K562 (cell line): ENCODE data around the gene SHLD1. TPM values are rescaled to one million over a fixed set of nuclear protein-coding genes. Genes with fewer than 3 reads are reported as not detected.

Source experiments
- BMI1 ChIP-seq: fragments of 150-350 bp; IDR thresholded peaks from 2 replicates; pipeline ENCODE4 v1.6.1; 2014; ENCODE audit warnings: low read length
- CBFA2T3 ChIP-seq: fragments of 450-650 bp; IDR thresholded peaks from 2 replicates; pipeline ENCODE4 v1.6.1; 2017
- ETV6 ChIP-seq, 3 experiments: fragments of 150-350 bp in 1 of 3; sonication (generic) in 1 of 3; formaldehyde crosslinking in 1 of 3; IDR thresholded peaks; 2 replicates each; pipeline versions ENCODE4 v1.6.1 to v1.8.0; 2014 to 2022; ENCODE audit warnings: borderline replicate concordance in 2 of 3, low read depth in 2 of 3, antibody characterized with exemption in 1 of 3, low read length in 1 of 3, mild to moderate bottlenecking in 1 of 3, missing genetic modification reagents in 1 of 3
- FOSL1 ChIP-seq: fragments of 200-800 bp; sonication (Bioruptor generic); conservative IDR thresholded peaks from 2 replicates; pipeline ENCODE4 v1.6.1; 2016; ENCODE audit warnings: missing genetic modification characterization, missing compliant biosample characterization
- GABPB1 ChIP-seq: sonication (generic); formaldehyde crosslinking; IDR thresholded peaks from 2 replicates; pipeline ENCODE4 v1.8.0; 2022; ENCODE audit warnings: mild to moderate bottlenecking, missing genetic modification reagents
- GATAD2B ChIP-seq: fragments of 450-650 bp; IDR thresholded peaks from 2 replicates; pipeline ENCODE4 v1.6.1; 2017; ENCODE audit warnings: mild to moderate bottlenecking, borderline replicate concordance
- NCOR1 ChIP-seq: fragments of 450-650 bp; IDR thresholded peaks from 2 replicates; pipeline ENCODE4 v1.6.1; 2016; ENCODE audit warnings: mild to moderate bottlenecking, moderate library complexity
- PHF21A ChIP-seq: fragments of 450-650 bp; IDR thresholded peaks from 2 replicates; pipeline ENCODE4 v1.6.1; 2017; ENCODE audit warnings: low read depth, borderline replicate concordance
- RBM25 ChIP-seq: fragments of 200-400 bp; formaldehyde crosslinking; IDR thresholded peaks from 2 replicates; pipeline ENCODE4 v1.6.1; 2018; ENCODE audit warnings: low read length, low read depth, moderate library complexity; ENCODE audit not compliant: severe bottlenecking
- SPI1 ChIP-seq: IDR thresholded peaks from 2 replicates; pipeline ENCODE4 v1.6.1; 2011; ENCODE audit warnings: low read depth, low read length, control low read depth, borderline replicate concordance
- STAT5A ChIP-seq: IDR thresholded peaks from 2 replicates; pipeline ENCODE4 v1.6.1; 2012; ENCODE audit warnings: low read length, inconsistent platforms, borderline replicate concordance
- TOE1 ChIP-seq, 2 experiments: fragments of 450-650 bp in 1 of 2; sonication (generic) in 1 of 2; formaldehyde crosslinking in 1 of 2; IDR thresholded peaks; 2 replicates each; pipeline versions ENCODE4 v1.7.1 to v1.8.0; 2016 to 2022; ENCODE audit warnings: borderline replicate concordance in 2 of 2, mild to moderate bottlenecking in 2 of 2, antibody characterized with exemption in 1 of 2, inconsistent platforms in 1 of 2, low read depth in 1 of 2, missing genetic modification reagents in 1 of 2, moderate library complexity in 1 of 2
- ZEB2 ChIP-seq: fragments of 450-650 bp; IDR thresholded peaks from 2 replicates; pipeline ENCODE4 v1.6.1; 2016
- ZNF354B ChIP-seq: fragments of 250-450 bp; sonication (Bioruptor Pico); IDR thresholded peaks from 2 replicates; pipeline ENCODE4 v1.4.0; 2020
- ZNF695 ChIP-seq: fragments of 450-650 bp; formaldehyde crosslinking; IDR thresholded peaks from 2 replicates; pipeline ENCODE4 v1.4.0; 2020; ENCODE audit warnings: mild to moderate bottlenecking, moderate library complexity
- ZNF699 ChIP-seq: fragments of 250-450 bp; sonication (Bioruptor Pico); IDR thresholded peaks from 2 replicates; pipeline ENCODE4 v1.8.0; 2021; ENCODE audit warnings: mild to moderate bottlenecking, moderate library complexity; ENCODE audit not compliant: insufficient replicate concordance
- polyA plus RNA-seq, 8 experiments: library from polyadenylated mRNA; depleted of rRNA in 4 of 8; stranded (reverse) in 5 of 8; unstranded in 3 of 8; fragments of >200 nt; fragmentation: Nextera tagmentation in 2 of 8; fragmentation: Illumina TruSeq in 1 of 8; extraction: Ambion mirVana in 2 of 8; extraction: Trizol in 1 of 8; gene quantifications; 2 replicates each; pipeline versions ENCODE4 v1.2.1 to v1.2.3, GENCODE V29; 2011 to 2014; ENCODE audit warnings: inconsistent platforms in 1 of 8, missing spikeins in 1 of 8
- total RNA-seq, 7 experiments: library from RNA; depleted of rRNA in 6 of 7; stranded (reverse); fragments of >200 nt in 6 of 7; fragmentation: Illumina TruSeq in 2 of 7; extraction: Trizol in 2 of 7; gene quantifications; 2 replicates each; pipeline versions ENCODE4 v1.2.1 to v1.2.3, GENCODE V29; 2011 to 2021; ENCODE audit warnings: low replicate concordance in 1 of 7
- TF ChIP-seq, protein P1 (sequence below): fragments of 450-650 bp; IDR thresholded peaks from 2 replicates; pipeline ENCODE4 v1.6.1; 2014; ENCODE audit warnings: low read depth, mild to moderate bottlenecking, moderate library complexity, borderline replicate concordance
- TF ChIP-seq, protein P2 (sequence below): fragments of 450-650 bp; formaldehyde crosslinking; conservative IDR thresholded peaks from 2 replicates; pipeline ENCODE4 v1.4.0; 2022; ENCODE audit warnings: mild to moderate bottlenecking, missing genetic modification characterization
- TF ChIP-seq, protein P3 (sequence below), 2 experiments: fragments of 450-650 bp; IDR thresholded peaks; 2 replicates each; pipeline ENCODE4 v1.6.1; 2016
- TF ChIP-seq, protein P4 (sequence below): fragments of 250-450 bp; sonication (Bioruptor Pico); IDR thresholded peaks from 2 replicates; pipeline ENCODE4 v1.4.0; 2020; ENCODE audit warnings: mild to moderate bottlenecking, moderate library complexity, borderline replicate concordance
- TF ChIP-seq, protein P5 (sequence below): fragments of 450-650 bp; formaldehyde crosslinking; IDR thresholded peaks from 2 replicates; pipeline ENCODE4 v1.4.0; 2020; ENCODE audit warnings: mild to moderate bottlenecking, moderate library complexity

The SHLD1 gene
- total and polyA plus RNA-seq, 9 of the 15 experiments (the other 6 are each of a cell fraction or from before 2014, with no cell fraction given), result 3.7 to 21.6 (median 8.2) TPM

DNA sequence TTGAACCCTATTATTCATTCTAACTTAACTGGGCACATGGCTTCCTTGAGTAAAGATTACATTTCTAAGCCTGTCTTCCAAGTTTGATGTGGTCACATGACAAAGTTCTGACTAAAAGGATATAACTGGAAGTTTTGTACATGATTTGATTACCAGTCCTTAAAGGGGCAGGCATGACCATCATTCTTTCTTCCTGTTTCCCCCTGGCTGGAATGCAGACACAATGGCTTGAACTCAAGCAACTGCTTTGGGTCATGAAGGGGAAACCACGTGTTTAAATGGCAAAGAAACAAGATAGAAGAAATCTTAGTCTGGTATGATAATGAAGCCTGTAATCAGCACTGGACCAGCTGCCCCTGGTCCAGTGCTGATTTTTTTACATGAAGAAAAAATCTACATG is 15.6 kb upstream of the SHLD1 start (continued):
- TF ChIP-seq, protein P1, sequence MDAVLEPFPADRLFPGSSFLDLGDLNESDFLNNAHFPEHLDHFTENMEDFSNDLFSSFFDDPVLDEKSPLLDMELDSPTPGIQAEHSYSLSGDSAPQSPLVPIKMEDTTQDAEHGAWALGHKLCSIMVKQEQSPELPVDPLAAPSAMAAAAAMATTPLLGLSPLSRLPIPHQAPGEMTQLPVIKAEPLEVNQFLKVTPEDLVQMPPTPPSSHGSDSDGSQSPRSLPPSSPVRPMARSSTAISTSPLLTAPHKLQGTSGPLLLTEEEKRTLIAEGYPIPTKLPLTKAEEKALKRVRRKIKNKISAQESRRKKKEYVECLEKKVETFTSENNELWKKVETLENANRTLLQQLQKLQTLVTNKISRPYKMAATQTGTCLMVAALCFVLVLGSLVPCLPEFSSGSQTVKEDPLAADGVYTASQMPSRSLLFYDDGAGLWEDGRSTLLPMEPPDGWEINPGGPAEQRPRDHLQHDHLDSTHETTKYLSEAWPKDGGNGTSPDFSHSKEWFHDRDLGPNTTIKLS, result no peak
- TF ChIP-seq ZNF354B (CRISPR knock-in tag) (no peak), TOE1 (IDR thresholded peaks at IDR 0.05; ENCODE audit: borderline replicate concordance) (peak; percentile 52; the same call in 1 of the 2 replicates), TOE1 (CRISPR knock-in tag; IDR thresholded peaks at IDR 0.05; ENCODE audit: borderline replicate concordance, low read depth) (no peak), ZNF699 (no peak), PHF21A (no peak), NCOR1 (peak; percentile 20; the same call in 1 of the 2 replicates), SPI1 (no peak), CBFA2T3 (peak; percentile 65), ZEB2 (no peak), FOSL1 (tag) (no peak), ETV6 (IDR thresholded peaks at IDR 0.05; ENCODE audit: borderline replicate concordance in 1 of 2, low read depth in 2 of 2, low read length in 1 of 2) (no peak), ETV6 (CRISPR knock-in tag; IDR thresholded peaks at IDR 0.05; ENCODE audit: borderline replicate concordance) (no peak), RBM25 (peak; percentile 89), BMI1 (no peak), GABPB1 (CRISPR knock-in tag) (no peak), GATAD2B (no peak), STAT5A (no peak), ZNF695 (CRISPR knock-in tag) (no peak)
- TF ChIP-seq, protein P2, sequence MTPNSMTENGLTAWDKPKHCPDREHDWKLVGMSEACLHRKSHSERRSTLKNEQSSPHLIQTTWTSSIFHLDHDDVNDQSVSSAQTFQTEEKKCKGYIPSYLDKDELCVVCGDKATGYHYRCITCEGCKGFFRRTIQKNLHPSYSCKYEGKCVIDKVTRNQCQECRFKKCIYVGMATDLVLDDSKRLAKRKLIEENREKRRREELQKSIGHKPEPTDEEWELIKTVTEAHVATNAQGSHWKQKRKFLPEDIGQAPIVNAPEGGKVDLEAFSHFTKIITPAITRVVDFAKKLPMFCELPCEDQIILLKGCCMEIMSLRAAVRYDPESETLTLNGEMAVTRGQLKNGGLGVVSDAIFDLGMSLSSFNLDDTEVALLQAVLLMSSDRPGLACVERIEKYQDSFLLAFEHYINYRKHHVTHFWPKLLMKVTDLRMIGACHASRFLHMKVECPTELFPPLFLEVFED (CRISPR knock-in tag), result no peak
- TF ChIP-seq, protein P3, sequence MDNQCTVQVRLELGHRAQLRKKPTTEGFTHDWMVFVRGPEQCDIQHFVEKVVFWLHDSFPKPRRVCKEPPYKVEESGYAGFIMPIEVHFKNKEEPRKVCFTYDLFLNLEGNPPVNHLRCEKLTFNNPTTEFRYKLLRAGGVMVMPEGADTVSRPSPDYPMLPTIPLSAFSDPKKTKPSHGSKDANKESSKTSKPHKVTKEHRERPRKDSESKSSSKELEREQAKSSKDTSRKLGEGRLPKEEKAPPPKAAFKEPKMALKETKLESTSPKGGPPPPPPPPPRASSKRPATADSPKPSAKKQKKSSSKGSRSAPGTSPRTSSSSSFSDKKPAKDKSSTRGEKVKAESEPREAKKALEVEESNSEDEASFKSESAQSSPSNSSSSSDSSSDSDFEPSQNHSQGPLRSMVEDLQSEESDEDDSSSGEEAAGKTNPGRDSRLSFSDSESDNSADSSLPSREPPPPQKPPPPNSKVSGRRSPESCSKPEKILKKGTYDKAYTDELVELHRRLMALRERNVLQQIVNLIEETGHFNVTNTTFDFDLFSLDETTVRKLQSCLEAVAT (IDR thresholded peaks at IDR 0.05), result no peak
- TF ChIP-seq, protein P4, sequence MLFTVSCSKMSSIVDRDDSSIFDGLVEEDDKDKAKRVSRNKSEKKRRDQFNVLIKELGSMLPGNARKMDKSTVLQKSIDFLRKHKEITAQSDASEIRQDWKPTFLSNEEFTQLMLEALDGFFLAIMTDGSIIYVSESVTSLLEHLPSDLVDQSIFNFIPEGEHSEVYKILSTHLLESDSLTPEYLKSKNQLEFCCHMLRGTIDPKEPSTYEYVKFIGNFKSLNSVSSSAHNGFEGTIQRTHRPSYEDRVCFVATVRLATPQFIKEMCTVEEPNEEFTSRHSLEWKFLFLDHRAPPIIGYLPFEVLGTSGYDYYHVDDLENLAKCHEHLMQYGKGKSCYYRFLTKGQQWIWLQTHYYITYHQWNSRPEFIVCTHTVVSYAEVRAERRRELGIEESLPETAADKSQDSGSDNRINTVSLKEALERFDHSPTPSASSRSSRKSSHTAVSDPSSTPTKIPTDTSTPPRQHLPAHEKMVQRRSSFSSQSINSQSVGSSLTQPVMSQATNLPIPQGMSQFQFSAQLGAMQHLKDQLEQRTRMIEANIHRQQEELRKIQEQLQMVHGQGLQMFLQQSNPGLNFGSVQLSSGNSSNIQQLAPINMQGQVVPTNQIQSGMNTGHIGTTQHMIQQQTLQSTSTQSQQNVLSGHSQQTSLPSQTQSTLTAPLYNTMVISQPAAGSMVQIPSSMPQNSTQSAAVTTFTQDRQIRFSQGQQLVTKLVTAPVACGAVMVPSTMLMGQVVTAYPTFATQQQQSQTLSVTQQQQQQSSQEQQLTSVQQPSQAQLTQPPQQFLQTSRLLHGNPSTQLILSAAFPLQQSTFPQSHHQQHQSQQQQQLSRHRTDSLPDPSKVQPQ (CRISPR knock-in tag), result no peak
- TF ChIP-seq, protein P5, sequence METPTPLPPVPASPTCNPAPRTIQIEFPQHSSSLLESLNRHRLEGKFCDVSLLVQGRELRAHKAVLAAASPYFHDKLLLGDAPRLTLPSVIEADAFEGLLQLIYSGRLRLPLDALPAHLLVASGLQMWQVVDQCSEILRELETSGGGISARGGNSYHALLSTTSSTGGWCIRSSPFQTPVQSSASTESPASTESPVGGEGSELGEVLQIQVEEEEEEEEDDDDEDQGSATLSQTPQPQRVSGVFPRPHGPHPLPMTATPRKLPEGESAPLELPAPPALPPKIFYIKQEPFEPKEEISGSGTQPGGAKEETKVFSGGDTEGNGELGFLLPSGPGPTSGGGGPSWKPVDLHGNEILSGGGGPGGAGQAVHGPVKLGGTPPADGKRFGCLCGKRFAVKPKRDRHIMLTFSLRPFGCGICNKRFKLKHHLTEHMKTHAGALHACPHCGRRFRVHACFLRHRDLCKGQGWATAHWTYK (CRISPR knock-in tag), result no peak
